HL-60/S4 treated with retinoic acid at 250 ng/mL for 4 days and 3 days (cell line): ENCODE results near the gene TSSK2.
"Not testable (repeated sequence)": the region's sequence is repeated elsewhere in the genome, so short reads cannot be mapped to it uniquely, and the experiment has no call there.

ENCODE experiments used
- in situ Hi-C: fragments of 300-500 bp; cut with MboI; formaldehyde crosslinking; loops from 2 replicates; pipeline ENCODE4 v1.7.0; 2022; ENCODE audit warnings: low sequenced_read_pairs

TSSK2 gene

DNA sequence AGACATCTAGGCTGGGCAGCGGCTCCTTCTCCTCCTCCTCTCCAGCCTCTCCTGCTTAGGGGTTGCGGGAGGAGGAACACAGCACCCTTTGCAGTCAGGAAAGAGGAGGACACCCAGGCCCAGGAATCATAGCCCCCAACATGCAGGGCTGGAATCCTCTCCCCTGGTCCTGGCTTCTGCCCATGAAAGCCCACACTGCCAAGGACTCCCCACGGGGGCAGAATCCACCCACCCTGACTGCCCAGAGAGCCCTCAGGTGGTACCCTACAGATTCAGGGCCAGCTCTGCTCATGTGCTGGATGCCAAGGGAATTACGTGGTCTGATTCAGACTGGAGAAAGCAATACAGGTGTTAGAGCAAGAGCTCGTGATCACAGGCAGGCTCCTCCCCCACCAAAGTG is 8.9 kb downstream of the TSSK2 start:
- in situ Hi-C loops: no loop called here

DNA sequence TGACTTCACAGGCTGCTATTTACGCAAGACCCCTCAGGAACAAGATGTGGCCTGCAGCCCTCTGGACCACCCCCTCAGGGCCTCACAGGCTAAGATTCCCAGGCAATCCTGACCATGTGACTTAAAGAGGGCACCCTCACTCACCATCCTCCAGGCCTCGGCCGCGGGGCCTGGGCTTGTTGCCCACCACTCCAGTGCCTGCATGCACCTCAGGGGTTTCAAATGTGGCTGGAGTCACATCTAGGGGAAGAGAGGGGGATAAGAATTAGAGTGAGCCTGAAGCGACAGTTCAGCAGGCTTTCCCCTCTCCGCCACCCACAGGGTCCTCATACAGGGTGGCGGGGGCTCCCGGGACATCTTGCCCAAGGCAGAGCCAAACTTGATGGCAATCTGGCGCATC is 11.3 kb downstream of the TSSK2 start:
- in situ Hi-C loops: no loop called here

DNA sequence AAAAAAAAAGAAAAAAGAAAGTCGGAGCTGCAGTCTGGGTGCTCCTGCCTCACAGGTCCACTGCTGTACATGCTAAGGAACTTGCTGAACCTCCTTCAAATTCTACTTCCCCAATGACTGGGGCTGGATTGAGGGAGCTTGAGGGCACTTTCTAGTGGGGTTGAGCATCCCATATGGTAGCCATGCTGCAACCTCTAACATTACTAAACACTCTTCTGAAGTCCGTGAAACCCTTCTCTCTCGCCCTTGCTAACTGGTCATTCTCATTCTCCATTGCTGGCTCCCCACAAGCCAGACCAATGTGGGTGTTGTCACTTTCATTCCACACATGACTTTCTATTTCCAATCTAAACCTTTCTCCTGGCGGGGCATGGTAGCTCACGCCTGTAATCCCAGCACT is 12.1 kb downstream of the TSSK2 start:
- in situ Hi-C loops: no loop called here

DNA sequence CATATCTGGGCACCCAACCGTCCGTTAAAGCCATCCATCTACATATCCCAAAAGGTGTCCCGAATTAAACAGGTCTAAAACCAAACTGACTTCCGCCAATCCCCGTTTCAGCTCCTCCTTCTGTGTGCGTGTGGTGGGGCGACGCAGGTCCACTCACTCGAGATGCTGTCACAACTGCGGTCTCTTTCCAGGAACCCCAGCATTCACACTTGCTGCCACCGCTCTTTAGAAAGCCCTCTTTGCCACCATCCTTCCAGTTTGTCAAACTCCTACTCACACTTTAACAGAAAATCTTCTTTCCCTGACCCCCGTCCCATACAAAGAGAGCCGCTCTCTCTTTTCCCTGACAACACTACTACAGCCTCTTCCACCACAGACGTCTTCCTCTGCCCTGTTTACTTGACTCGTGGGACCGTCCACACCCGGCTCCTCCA is 12.9 kb downstream of the TSSK2 start:
- in situ Hi-C loops: no loop called here

DNA sequence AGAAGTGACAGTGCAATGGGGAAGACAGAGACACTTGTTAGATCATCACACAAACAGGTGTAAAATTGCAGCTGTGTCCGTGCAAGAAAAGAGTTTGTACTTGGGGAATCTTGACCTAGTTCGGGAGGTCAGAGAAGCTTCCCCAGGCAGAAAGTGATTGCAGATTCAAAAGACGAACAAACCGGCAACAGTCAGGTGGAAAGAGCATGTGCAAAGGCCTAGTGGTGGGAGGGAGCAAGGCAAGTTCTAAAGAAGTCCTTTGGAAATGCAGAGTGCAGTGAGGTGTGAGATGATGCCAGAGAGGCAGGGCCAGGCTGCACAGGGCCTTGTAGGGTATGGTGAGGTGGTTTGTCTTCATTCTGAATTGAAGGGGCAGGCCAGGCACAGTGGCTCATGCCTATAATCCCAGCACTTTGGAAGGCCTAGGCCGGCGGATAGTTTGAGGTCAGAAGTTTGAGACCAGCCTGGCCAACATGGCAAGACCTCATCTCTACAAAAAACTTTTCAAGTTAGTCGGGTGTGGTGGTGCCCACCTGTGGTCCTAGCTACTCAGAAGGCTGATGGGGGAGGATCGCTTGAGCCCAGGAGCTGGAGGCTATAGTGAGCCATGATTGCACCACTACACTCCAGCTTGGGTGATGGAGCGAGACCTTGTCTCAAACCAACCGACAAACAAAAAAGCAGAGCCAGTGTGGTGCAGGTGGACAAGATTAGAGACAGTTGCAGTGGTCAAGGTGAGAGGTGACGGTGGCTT is 15.3 kb downstream of the TSSK2 start:
- in situ Hi-C loops: no loop called here

DNA sequence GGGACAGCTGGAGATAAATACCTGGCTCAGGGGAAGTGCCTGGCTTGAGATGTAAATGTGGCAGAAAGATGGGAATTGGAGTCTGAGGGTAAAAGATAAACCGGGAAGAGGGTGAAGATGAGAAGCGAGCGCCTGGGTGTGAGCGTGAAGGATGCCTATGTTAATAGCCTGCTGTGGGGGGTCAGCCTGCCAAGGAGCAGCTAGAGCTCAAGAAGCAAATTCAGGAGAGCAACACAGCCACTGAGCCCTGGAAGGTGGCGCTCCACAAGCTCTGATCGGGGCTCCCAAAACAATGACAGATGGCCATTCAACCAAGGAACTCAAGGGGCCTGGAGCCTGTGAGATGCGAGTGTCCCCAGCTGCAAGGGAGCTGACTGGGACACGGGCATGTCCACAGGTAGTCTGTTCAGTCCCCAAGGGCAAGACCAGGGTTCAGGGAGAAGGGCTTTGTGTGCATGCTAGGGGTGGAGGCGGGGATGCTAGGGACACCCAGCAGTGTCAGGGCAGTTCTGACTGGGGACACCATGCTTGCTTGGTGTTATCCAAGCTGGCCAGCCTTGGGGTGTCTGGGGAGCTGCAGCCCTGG is 16.2 kb downstream of the TSSK2 start:
- in situ Hi-C loops: no loop called here

DNA sequence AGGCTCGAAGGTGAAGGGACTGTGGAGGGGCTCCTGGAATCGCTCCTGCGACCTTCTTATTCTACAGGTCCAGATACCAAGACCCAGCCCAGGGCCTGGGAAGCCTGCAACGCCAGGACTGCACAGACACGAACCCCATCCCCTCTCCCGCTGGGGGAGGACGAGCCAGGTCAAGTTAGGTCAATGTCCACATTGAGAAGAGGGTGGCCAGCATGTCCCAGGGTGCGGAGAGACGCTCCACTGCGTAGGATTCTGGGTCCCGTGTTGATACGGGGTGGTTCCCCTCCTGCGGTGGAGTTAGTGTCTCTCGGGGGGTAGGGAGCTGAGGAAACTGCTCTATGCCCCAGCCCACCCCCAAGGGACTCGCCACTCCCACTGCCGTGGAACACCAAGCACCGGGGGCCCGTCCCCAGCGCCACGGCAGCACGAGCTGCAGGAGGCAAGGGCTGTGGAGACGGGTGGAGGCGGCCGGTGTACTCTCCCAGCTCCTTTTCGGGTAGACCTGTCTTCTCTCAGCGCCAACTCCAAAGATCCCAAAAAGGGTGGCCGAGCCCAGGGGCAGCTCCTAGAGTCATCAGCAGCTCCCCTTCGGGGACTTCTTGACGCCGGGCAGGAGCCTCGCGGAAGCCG is 17.4 kb downstream of the TSSK2 start:
- in situ Hi-C loops: no loop called here

DNA sequence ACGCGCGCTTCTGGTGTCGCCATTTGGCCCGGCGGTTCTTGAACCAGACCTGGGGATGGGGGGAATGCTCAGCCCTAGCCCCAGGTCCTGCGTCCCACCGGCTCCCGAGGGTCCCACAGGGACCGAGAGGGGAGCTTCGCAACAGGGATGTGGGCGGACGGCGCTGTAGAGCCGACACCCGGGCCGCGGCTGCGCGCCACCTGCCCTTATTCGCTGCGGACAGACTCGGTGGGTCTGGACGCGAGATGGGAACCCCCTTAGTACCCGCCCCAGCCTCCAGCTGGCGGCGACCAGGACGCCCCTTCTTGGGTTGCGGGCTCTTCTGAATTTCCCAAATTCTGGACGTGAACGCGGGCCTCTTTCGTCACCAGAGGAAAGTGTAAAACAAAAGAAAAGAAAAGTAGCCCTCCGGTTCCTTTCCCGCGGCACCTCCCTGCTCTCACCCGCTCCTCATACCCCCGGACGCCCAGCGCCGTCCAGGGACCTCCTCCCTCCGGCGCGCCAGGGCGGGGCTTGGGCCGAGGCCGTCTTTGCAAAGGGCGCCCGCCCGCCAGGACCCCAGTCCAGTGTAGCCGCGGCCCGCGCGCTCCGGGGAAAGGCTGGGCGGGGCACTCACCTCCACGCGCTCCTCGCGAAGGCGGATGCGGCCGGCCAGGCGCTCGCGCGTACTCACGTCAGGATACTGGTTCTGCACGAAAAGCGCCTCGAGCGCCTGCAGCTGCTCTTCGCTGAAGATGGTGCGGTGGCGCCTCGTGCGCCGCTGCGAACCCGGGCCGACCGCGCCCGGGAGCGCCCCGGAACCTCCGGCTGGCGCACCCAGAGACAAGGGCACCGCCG is 18.2 kb downstream of the TSSK2 start:
- in situ Hi-C loops: no loop called here

DNA sequence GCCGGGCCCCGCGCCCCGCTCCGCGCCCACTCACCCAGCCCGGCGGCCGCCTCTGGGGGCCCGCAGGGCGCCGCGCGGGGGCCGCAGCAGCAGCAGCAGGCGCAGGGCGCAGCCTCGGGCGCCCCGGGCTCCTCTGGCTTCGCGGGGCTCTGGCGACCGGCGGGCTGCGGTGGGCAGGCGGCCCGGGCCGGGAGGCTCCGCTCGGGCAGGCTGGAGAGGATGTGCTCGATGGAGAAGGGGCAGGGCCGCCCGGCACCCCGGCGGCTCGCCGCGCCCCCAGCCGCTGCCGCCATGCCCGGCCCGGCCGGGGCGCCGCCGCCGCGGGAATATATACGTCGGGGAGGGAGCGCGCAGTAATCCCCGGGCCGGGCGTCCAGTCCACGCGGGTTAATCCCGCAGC is 18.9 kb downstream of the TSSK2 start, which contains the start of gene GSC2:
Gene GSC2 (minus strand): TSS at position 302 of the 400 bp plus-strand sequence. CDS start 9 bp downstream, at position 293.
- in situ Hi-C loops: no loop called here

DNA sequence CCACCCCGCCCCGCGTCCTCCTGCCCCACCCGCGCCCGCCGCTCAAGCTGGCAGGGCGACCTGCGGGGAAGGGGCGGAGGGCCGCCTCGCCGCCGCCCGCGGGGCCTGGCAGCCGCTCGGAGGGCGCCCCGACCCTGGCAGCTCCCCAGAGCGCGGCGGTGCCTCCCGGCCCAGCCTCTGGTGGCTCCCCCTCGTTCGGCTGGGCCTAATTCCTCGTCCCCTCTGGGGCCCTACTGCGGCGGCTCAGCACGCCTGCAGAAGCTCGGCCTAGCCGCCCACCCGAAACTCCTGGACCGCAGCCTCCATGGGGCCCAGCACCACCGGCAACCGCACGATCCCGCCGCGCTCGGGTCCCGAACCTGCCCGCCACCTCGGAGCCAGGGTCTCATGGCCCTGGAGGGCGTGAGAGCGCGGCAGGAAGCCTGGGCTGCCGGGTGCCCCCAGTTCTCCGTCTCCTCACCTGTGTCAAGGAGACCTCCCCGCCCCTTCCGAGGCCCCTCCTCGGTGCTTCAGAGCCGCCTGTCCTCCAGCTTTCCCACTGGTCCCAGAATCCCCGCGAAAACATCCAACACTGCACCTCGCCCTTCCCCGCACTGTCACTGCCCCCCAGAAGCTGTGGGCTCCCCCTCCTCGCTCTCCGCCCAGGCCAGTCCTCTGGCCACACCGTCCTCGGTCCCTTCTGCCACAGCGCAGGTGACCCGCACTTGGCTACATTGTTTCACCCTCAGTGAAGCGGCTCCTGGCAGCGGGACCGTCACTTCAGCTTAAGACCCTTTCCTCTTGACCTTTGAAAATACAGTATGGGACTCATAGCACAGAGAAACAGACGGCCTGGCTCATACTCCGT is 19.6 kb downstream of the TSSK2 start:
- in situ Hi-C loops: no loop called here

DNA sequence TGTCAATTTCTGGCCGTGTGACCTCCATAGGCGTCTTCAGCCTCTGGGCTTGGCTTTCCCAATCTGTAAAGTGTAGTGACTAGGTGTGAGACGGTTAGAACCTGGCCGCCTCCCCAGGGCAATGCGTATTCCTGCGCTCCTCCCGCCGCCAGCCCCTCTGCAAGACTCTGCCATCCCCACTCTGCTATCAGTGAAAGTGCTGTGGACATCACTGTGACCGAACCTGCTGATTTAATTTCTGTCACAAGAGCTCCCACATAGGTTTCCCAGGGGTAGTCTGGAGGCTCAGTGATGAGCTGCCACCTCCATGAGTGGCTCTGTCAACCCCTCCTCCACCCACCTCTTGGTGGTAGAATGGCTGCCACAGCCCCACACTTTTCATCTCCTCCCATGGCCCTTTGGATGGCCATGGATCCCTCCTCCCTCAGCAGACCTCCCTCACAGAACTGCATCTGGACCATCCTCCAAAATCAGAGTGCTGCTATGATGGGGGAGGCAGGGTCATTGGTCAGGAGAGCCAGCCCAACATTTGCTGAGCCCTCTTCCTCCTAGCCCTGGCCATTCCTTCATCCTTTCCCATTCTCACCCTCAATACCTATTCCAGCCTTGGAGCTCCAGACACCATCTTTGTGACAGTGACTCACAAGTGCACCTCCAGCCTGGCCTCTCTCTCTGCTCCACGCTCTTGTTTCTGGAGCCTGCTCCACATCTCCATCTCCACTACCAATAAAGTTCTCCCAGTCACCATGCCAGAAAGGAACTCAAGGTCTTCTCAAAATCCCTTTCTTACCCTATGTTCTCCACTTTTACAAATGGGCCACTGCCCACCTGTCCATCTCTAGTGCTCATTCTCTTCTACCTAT is 20.5 kb downstream of the TSSK2 start:
- in situ Hi-C loops: no loop called here

DNA sequence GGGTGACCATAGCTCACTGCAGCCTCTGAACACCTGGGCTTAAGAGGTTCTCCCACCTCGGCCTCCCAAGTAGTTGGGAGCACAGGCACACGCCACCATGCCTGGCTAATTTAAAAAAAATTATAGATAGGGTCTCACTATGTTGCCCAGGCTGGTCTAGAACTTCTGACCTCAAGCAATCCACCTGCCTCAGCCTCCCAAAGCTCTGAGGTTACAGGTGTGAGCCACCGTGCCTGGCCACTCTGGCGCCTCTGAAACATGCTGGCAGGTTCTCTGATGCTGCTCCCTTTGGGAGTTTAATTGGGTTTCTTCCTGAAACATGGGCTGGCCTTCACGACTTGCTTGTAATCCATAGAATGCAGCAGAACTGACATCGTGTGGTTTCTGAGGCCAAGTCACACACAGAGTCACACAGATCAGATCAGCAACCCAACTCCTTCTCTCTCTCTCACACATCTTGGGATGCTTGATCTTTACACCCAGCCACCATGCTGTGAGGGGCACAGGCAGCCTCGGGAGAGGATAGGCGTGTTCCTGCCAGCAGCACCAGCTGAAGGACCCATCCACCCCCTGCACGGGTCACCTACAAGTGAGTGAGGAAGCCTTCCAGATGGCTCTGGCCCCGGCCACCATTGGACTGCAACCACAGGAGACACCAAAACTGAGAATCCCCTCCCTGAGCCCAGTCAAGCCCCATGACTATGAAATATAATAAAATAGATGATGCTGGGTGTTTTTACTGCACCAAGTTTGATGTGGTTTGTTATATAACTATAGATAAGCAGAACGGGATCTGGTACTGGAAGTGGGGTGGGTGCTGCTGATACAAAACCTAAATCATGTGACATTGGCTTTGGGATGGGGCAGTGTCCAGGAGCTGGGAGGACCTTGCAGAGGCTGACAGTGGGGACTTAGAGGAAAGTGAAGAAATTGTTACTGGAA is 22.1 kb downstream of the TSSK2 start:
- in situ Hi-C loops: no loop called here

DNA sequence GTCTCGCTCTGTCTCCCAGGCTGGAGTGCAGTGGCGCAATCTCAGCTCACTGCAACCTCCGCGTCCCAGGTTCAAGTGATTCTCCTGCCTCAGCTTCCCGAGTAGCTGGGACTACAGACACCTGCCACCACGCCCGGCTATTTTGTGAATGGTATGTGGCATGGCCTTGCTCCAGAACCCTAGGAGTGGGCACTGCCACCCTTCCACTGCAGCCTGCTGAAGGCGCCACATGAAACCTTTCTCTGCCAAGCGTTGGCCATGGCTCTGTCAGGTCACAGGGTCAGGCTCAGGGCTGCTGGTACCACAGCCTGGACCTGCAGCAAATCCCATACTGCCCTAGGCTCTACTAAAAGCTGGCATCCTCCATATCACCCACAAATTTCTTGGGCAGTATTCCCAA is 25.0 kb downstream of the TSSK2 start:
- in situ Hi-C loops: not testable (repeated sequence)

DNA sequence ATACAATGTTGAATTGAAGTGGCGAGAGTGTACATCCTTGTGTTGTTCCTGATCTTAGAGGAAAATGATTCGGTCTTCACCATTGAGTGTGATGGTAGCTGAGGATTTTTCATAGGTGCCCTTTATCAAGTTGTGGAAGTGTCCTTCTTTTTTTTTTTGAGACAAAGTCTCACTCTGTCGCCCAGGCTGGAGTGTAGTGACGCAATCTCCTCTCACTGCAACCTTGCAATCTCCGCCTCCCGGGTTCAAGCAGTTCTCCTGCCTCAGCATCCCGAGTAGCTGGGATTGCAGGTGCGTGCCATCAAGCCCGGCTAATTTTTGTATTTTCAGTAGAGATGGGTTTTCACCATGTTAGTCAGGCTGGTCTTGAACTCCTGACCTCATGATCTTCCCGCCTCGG is 27.5 kb downstream of the TSSK2 start:
- in situ Hi-C loops: not testable (repeated sequence)

DNA sequence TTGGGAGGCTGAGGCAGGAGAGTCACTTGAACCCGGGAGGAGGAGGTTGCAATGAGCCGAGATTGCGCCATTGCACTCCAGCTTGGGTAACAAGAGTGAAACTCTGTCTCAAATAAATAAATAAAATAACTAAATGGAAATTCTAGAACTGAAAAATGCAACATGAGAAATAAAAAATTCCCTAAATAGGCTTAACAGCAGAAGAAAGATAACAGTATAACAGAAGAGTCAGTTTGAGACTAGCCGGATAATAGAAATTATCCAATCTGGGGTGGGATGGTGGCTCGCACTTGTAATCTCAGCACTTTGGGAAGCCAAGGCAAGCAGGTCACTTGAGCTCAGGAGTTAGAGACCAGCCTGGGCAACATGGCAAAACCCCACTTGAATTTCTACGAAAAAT is 33.3 kb downstream of the TSSK2 start:
- in situ Hi-C loops: no loop called here

DNA sequence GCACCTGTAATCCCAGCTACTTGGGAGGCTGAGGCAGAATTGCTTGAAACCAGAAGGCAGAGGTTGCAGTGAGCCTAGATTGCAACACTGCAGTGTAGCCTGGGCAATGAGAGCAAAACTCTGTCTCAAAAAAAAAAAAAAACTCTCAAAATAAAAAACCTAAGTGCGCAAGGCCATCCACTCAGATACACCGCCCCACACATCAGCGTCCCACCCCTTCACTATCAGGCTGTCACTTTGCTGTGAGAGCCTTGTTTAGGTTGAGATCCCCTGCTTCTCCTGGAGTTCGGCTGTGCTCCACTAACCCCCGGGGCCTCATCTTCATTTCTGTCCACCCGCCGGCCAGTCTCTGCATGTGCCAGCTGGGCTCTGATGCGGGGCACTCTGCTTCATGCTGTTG is 35.3 kb downstream of the TSSK2 start:
- in situ Hi-C loops: no loop called here

DNA sequence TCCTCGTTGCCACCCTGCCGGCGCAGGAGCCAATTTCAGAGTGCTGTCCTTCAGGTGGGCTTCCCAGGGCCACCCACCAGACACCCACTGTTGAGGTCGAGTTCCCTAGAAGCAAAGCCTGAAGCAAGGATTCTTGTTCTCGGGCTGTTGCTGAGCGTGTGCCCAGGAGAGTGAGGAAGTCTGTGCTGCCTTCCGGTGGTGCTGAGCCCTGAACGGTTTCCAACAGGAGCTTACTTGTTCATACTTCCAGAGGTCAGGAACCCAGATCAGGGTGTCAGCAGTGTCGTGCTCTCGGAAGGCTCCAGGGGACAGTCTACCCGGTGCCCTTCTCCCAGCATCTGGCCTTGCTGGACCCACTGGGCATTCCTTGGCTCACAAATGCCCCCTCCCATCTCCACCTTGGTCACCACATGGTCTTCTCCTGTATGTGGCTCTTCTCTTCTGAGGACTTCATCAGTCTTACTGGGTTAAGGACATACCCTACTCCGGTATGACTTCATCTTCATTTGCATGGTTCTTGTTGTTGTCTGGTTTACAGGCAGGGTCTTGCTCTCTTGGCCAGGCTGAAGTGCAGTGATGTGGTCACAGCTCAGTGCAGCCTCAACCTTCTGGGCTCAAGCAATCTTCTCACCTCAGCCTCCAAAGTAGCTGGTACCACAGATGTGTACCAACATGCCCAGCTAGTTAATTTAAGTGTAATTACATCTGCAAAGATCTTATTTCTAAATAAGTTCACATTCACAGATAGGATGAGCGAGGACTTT is 36.2 kb downstream of the TSSK2 start:
- in situ Hi-C loops: no loop called here
